Esophagus muscularis mucosa (tissue), 3 donors: ENCODE data around the gene ZNF674.

Source experiments
- POLR2AphosphoS5 ChIP-seq, 2 donors: sonication (generic); formaldehyde crosslinking; IDR thresholded peaks; one replicate each; pipeline ENCODE4 v1.6.1; 2017; ENCODE audit warnings: antibody characterized with exemption in 2 of 2
- TF ChIP-seq, protein P1 (sequence below), 3 experiments: fragments of 200-600 bp in 2 of 3; fragments of 450-650 bp in 1 of 3; sonication (generic) in 2 of 3; IDR thresholded peaks; one replicate each; pipeline ENCODE4 v1.5.1; 2017 to 2019; ENCODE audit warnings: antibody characterized with exemption in 3 of 3, mild to moderate bottlenecking in 2 of 3, moderate library complexity in 1 of 3

DNA sequence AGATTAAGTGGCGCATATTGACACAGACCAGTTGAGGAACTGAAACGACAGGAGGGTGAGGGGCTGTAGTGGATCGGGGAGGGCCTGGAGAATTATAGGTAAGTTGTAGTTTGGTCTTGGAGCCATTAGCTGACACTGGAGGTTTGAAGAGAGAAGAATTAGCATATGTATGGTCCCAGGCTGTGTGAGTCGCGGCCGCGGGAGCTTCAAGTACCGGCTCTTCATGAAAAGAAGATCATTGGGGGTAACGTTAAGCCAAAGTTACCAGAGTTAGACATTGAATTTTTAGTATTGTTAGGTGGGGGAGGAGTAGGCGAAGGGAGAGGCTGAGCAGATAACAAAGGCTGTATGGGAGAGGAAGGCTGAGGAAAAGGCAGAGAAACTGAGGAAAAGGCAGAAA is 56.5 kb downstream of the ZNF674 start:
- no peak for TF ChIP-seq POLR2AphosphoS5 (IDR thresholded peaks at IDR 0.05)
- TF ChIP-seq, protein P1, sequence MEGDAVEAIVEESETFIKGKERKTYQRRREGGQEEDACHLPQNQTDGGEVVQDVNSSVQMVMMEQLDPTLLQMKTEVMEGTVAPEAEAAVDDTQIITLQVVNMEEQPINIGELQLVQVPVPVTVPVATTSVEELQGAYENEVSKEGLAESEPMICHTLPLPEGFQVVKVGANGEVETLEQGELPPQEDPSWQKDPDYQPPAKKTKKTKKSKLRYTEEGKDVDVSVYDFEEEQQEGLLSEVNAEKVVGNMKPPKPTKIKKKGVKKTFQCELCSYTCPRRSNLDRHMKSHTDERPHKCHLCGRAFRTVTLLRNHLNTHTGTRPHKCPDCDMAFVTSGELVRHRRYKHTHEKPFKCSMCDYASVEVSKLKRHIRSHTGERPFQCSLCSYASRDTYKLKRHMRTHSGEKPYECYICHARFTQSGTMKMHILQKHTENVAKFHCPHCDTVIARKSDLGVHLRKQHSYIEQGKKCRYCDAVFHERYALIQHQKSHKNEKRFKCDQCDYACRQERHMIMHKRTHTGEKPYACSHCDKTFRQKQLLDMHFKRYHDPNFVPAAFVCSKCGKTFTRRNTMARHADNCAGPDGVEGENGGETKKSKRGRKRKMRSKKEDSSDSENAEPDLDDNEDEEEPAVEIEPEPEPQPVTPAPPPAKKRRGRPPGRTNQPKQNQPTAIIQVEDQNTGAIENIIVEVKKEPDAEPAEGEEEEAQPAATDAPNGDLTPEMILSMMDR (IDR thresholded peaks at IDR 0.05): no peak
